WTC11 (cell line): Measurements from ENCODE around the gene SLC6A4.

Source experiments
- CTCF ChIP-seq: fragments of 200-600 bp; IDR thresholded peaks from 2 replicates; pipeline ENCODE4 v1.8.0; 2022; ENCODE audit warnings: antibody characterized with exemption
- E2F4 ChIP-seq: sonication (generic); formaldehyde crosslinking; IDR thresholded peaks from 2 replicates; pipeline ENCODE4 v1.8.1; 2022; ENCODE audit warnings: low read depth, mild to moderate bottlenecking, moderate library complexity, missing genetic modification reagents, borderline replicate concordance
- FOXP1 ChIP-seq: sonication (generic); formaldehyde crosslinking; IDR thresholded peaks from 2 replicates; pipeline ENCODE4 v1.8.0; 2022; ENCODE audit warnings: missing genetic modification reagents, mild to moderate bottlenecking, moderate library complexity, borderline replicate concordance
- MAX ChIP-seq: sonication (generic); formaldehyde crosslinking; IDR thresholded peaks from 2 replicates; pipeline ENCODE4 v1.8.0; 2022; ENCODE audit warnings: mild to moderate bottlenecking, missing genetic modification reagents
- MXD4 ChIP-seq: fragments of 250-450 bp; sonication (Bioruptor Pico); IDR thresholded peaks from 2 replicates; pipeline ENCODE4 v1.8.0; 2021; ENCODE audit warnings: mild to moderate bottlenecking, moderate library complexity, borderline replicate concordance
- PRDM15 ChIP-seq: sonication (generic); formaldehyde crosslinking; IDR thresholded peaks from 2 replicates; pipeline ENCODE4 v1.8.0; 2022; ENCODE audit warnings: missing genetic modification reagents
- TCF7 ChIP-seq: sonication (generic); formaldehyde crosslinking; IDR thresholded peaks from 2 replicates; pipeline ENCODE4 v1.8.0; 2022; ENCODE audit warnings: mild to moderate bottlenecking, low read depth, missing genetic modification reagents, moderate library complexity
- ZNF121 ChIP-seq: sonication (generic); formaldehyde crosslinking; IDR thresholded peaks from 2 replicates; pipeline ENCODE4 v1.8.0; 2023; ENCODE audit warnings: missing genetic modification reagents
- ZNF416 ChIP-seq: fragments of 250-450 bp; sonication (Bioruptor Pico); IDR thresholded peaks from 2 replicates; pipeline ENCODE4 v1.9.0; 2021; ENCODE audit warnings: mild to moderate bottlenecking, inconsistent platforms
- ZNF423 ChIP-seq: fragments of 250-450 bp; sonication (Bioruptor Pico); IDR thresholded peaks from 2 replicates; pipeline ENCODE4 v2.1.2; 2022; ENCODE audit warnings: mild to moderate bottlenecking, moderate library complexity
- ZNF671 ChIP-seq: fragments of 250-450 bp; sonication (Bioruptor Pico); IDR thresholded peaks from 2 replicates; pipeline ENCODE4 v1.8.0; 2021; ENCODE audit warnings: mild to moderate bottlenecking
- TF ChIP-seq, protein P1 (sequence below): sonication (generic); formaldehyde crosslinking; IDR thresholded peaks from 2 replicates; pipeline ENCODE4 v1.8.0; 2023; ENCODE audit warnings: missing genetic modification reagents, mild to moderate bottlenecking, borderline replicate concordance
- TF ChIP-seq, protein P2 (sequence below): sonication (generic); formaldehyde crosslinking; IDR thresholded peaks from 2 replicates; pipeline ENCODE4 v1.8.1; 2023; ENCODE audit warnings: mild to moderate bottlenecking, missing genetic modification reagents
- TF ChIP-seq, protein P3 (sequence below): sonication (generic); formaldehyde crosslinking; IDR thresholded peaks from 2 replicates; pipeline ENCODE4 v1.8.0; 2023; ENCODE audit warnings: missing genetic modification reagents

DNA sequence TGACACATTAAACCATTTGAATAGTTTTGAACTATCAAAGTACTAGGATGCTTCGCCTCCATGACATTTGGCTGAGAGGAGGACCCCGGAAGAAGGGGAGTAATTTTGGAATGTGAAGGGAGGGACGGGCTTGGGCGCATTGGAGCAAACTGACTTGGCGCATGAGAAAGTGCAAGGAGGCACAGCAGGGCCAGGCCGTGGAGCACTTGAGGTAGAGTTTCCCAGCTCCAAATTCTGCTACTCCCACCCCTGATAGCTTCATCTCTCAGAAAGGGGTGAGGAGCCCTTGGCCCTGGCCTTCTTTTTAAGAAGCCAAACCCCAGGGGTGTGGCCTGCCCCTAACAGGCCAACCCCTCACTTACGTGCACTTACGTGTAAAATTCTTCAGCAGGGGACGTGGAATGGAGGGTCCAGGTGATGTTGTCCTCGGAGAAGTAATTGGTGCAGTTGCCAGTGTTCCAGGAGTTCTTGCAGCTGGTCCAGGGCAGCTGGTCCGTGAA lies 17.7 kb downstream of the SLC6A4 start:
- TF ChIP-seq CTCF, result no peak
- TF ChIP-seq PRDM15 (CRISPR knock-in tag), result no peak
- TF ChIP-seq ZNF416, result no peak
- no peak for TF ChIP-seq MAX
- TF ChIP-seq, protein P1, sequence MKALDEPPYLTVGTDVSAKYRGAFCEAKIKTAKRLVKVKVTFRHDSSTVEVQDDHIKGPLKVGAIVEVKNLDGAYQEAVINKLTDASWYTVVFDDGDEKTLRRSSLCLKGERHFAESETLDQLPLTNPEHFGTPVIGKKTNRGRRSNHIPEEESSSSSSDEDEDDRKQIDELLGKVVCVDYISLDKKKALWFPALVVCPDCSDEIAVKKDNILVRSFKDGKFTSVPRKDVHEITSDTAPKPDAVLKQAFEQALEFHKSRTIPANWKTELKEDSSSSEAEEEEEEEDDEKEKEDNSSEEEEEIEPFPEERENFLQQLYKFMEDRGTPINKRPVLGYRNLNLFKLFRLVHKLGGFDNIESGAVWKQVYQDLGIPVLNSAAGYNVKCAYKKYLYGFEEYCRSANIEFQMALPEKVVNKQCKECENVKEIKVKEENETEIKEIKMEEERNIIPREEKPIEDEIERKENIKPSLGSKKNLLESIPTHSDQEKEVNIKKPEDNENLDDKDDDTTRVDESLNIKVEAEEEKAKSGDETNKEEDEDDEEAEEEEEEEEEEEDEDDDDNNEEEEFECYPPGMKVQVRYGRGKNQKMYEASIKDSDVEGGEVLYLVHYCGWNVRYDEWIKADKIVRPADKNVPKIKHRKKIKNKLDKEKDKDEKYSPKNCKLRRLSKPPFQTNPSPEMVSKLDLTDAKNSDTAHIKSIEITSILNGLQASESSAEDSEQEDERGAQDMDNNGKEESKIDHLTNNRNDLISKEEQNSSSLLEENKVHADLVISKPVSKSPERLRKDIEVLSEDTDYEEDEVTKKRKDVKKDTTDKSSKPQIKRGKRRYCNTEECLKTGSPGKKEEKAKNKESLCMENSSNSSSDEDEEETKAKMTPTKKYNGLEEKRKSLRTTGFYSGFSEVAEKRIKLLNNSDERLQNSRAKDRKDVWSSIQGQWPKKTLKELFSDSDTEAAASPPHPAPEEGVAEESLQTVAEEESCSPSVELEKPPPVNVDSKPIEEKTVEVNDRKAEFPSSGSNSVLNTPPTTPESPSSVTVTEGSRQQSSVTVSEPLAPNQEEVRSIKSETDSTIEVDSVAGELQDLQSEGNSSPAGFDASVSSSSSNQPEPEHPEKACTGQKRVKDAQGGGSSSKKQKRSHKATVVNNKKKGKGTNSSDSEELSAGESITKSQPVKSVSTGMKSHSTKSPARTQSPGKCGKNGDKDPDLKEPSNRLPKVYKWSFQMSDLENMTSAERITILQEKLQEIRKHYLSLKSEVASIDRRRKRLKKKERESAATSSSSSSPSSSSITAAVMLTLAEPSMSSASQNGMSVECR (CRISPR knock-in tag), result no peak
- TF ChIP-seq, protein P2, sequence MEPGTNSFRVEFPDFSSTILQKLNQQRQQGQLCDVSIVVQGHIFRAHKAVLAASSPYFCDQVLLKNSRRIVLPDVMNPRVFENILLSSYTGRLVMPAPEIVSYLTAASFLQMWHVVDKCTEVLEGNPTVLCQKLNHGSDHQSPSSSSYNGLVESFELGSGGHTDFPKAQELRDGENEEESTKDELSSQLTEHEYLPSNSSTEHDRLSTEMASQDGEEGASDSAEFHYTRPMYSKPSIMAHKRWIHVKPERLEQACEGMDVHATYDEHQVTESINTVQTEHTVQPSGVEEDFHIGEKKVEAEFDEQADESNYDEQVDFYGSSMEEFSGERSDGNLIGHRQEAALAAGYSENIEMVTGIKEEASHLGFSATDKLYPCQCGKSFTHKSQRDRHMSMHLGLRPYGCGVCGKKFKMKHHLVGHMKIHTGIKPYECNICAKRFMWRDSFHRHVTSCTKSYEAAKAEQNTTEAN, result no peak
- TF ChIP-seq E2F4 (CRISPR knock-in tag), result no peak
- no peak for TF ChIP-seq ZNF121 (CRISPR knock-in tag)
- no peak for TF ChIP-seq ZNF671
- no peak for TF ChIP-seq ZNF423
- TF ChIP-seq, protein P3, sequence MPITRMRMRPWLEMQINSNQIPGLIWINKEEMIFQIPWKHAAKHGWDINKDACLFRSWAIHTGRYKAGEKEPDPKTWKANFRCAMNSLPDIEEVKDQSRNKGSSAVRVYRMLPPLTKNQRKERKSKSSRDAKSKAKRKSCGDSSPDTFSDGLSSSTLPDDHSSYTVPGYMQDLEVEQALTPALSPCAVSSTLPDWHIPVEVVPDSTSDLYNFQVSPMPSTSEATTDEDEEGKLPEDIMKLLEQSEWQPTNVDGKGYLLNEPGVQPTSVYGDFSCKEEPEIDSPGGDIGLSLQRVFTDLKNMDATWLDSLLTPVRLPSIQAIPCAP (CRISPR knock-in tag), result no peak
- TF ChIP-seq MXD4, result no peak
- TF ChIP-seq TCF7 (CRISPR knock-in tag), result no peak
- TF ChIP-seq FOXP1, result no peak
